ENCODE measurements around the gene ORM2. TPM values are rescaled to one million over a fixed set of nuclear protein-coding genes. Genes with fewer than 3 reads are reported as not detected.

The ORM2 gene
- total RNA-seq, 2 donors from 2014 or later = 0.91 to 1.9 TPM

GRCh38 chr9:114303571-114303970 lies 26.1 kb upstream of the ORM2 start:
- WGBS = 70% methylated on average over 5 of the region's 5 CpGs
- H3K9me3 ChIP-seq = no peaks in the 10 kb centered on the region
- H3K4me1 ChIP-seq (replicated peaks) = no peaks in the 10 kb centered on the region
- H3K4me3 ChIP-seq = no peak overlapping the region
- DNase-seq (ENCODE audit: low spot score) = no peak
- H3K27ac ChIP-seq = no peak overlapping the region
- H3K36me3 ChIP-seq = no peaks in the 10 kb centered on the region
- intact Hi-C loops (cut with DNase I) = no loop called here
- H3K27me3 ChIP-seq (replicated peaks; ENCODE audit: insufficient read depth) = no peaks in the 10 kb centered on the region
- TF ChIP-seq POLR2AphosphoS5 (IDR thresholded peaks at IDR 0.05) = no peak
- TF ChIP-seq CTCF (IDR thresholded peaks at IDR 0.05) = no peak
- TF ChIP-seq POLR2A (IDR thresholded peaks at IDR 0.05) = no peak

GRCh38 chr9:114303977-114304376 lies 25.7 kb upstream of the ORM2 start:
- intact Hi-C loops (cut with DNase I) = no loop called here
- no peaks in the 10 kb centered on the region for H3K27me3 ChIP-seq (replicated peaks; ENCODE audit: insufficient read depth)
- TF ChIP-seq POLR2AphosphoS5 (IDR thresholded peaks at IDR 0.05) = no peak
- no peak for TF ChIP-seq CTCF (IDR thresholded peaks at IDR 0.05)
- TF ChIP-seq POLR2A (IDR thresholded peaks at IDR 0.05) = no peak
- WGBS = 100% methylated on average over 4 of the region's 4 CpGs
- no peaks in the 10 kb centered on the region for H3K36me3 ChIP-seq
- DNase-seq (ENCODE audit: low spot score) = no peak
- H3K27ac ChIP-seq = no peak overlapping the region
- H3K9me3 ChIP-seq = no peaks in the 10 kb centered on the region
- no peak overlapping the region for H3K4me3 ChIP-seq
- H3K4me1 ChIP-seq (replicated peaks) = no peaks in the 10 kb centered on the region

GRCh38 chr9:114304416-114305188 lies 25.1 kb upstream of the ORM2 start:
- H3K27ac ChIP-seq = no peak overlapping the region
- H3K36me3 ChIP-seq = no peaks in the 10 kb centered on the region
- TF ChIP-seq POLR2AphosphoS5 (IDR thresholded peaks at IDR 0.05) = no peak
- WGBS = 92% methylated on average over 10 of the region's 10 CpGs
- no peak overlapping the region for H3K4me3 ChIP-seq
- DNase-seq (ENCODE audit: low spot score) = no peak
- intact Hi-C loops (cut with DNase I) = no loop called here
- no peaks in the 10 kb centered on the region for H3K27me3 ChIP-seq (replicated peaks; ENCODE audit: insufficient read depth)
- no peaks in the 10 kb centered on the region for H3K4me1 ChIP-seq (replicated peaks)
- no peaks in the 10 kb centered on the region for H3K9me3 ChIP-seq

- TF ChIP-seq POLR2A (IDR thresholded peaks at IDR 0.05) (no peak), CTCF (IDR thresholded peaks at IDR 0.05) (no peak), POLR2AphosphoS5 (IDR thresholded peaks at IDR 0.05) (no peak)
- no peak overlapping the region for H3K4me3 ChIP-seq
- no peaks in the 10 kb centered on the region for H3K27me3 ChIP-seq (replicated peaks; ENCODE audit: insufficient read depth)
- intact Hi-C loops (cut with DNase I) = no loop called here
- no peaks in the 10 kb centered on the region for H3K36me3 ChIP-seq
- H3K4me1 ChIP-seq (replicated peaks) = no peaks in the 10 kb centered on the region
- 88% methylated on average over 6 of the region's 6 CpGs for WGBS
- DNase-seq (ENCODE audit: low spot score) = no peak
- H3K27ac ChIP-seq = no peak overlapping the region
- H3K9me3 ChIP-seq = no peaks in the 10 kb centered on the region
Observed at GRCh38 chr9:114307899-114308267, 21.8 kb upstream of the ORM2 start.

DNA sequence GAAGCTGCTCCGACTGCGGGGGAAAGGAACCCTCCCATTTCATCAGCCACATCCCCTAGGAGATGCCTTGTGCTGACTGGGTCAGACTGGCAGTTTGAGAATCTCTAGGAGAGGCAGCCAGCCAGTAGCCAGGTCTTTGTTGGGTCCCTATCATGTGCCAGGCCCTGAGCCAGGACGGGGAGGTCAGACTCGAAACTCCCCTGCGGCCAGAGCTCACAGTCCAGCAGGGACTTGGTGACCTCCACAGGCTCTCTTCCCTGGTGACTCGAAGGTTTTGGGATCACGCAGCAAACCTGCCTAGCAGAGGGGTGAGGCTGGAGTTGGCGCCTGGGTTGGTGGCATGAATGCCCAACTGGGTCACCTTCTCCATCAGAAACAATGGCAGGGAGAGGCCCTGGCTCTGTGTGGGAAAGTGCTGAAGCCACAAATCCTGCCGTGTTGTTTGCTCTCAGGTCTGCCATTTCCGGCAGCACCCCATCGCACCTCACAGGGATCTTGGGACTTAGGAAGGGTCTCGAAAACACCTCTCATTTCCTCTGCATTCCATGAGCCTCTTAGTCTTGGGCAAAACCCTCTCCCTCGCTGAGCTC lies 21.2 kb upstream of the ORM2 start:
- Histone ChIP-seq H3K36me3 (no peaks in the 10 kb centered on the region), H3K9me3 (no peaks in the 10 kb centered on the region), H3K4me1 (replicated peaks) (no peaks in the 10 kb centered on the region), H3K4me3 (no peak overlapping the region), H3K27me3 (replicated peaks; ENCODE audit: insufficient read depth) (no peaks in the 10 kb centered on the region), H3K27ac (no peak overlapping the region)
- TF ChIP-seq CTCF (IDR thresholded peaks at IDR 0.05) (no peak), POLR2AphosphoS5 (IDR thresholded peaks at IDR 0.05) (no peak), POLR2A (IDR thresholded peaks at IDR 0.05) (no peak)
- intact Hi-C loops (cut with DNase I) = no loop called here
- no peak for DNase-seq (ENCODE audit: low spot score)
- WGBS = 94% methylated on average over 13 of the region's 13 CpGs
